ENCODE data around the gene KREMEN1.
A peak's percentile ranks its signal among the peaks of the same experiment; 100 is the strongest.

The KREMEN1 gene

GRCh38 chr22:29167032-29167911, 94.4 kb downstream of the KREMEN1 start:
- Histone ChIP-seq H3K4me3 (ENCODE audit: low read depth, low read length) (no peak overlapping the region), H3K9me3 (ENCODE audit: control insufficient read depth, insufficient read depth, low read length) (no peaks in the 10 kb centered on the region), H3K36me3 (ENCODE audit: control insufficient read depth, insufficient read depth, low read length) (no peaks in the 10 kb centered on the region), H3K27me3 (ENCODE audit: control insufficient read depth, insufficient read depth, low read length) (no peaks in the 10 kb centered on the region), H3K9ac (ENCODE audit: low read depth, low read length) (no peak overlapping the region), H3K4me1 (ENCODE audit: control insufficient read depth, insufficient read depth, low read length) (no peaks in the 10 kb centered on the region)

- no peak overlapping the region for H3K9ac ChIP-seq (ENCODE audit: low read depth, low read length)
- no peaks in the 10 kb centered on the region for H3K36me3 ChIP-seq (ENCODE audit: control insufficient read depth, insufficient read depth, low read length)
- no peak overlapping the region for H3K4me3 ChIP-seq (ENCODE audit: low read depth, low read length)
- H3K27me3 ChIP-seq (ENCODE audit: control insufficient read depth, insufficient read depth, low read length), result no peaks in the 10 kb centered on the region
- no peaks in the 10 kb centered on the region for H3K9me3 ChIP-seq (ENCODE audit: control insufficient read depth, insufficient read depth, low read length)
- H3K4me1 ChIP-seq (ENCODE audit: control insufficient read depth, insufficient read depth, low read length), result no peaks in the 10 kb centered on the region
Measured at GRCh38 chr22:29171721-29172120, 98.9 kb downstream of the KREMEN1 start.

GRCh38 chr22:29172216-29172615, 99.4 kb downstream of the KREMEN1 start:
- Histone ChIP-seq H3K4me3 (ENCODE audit: low read depth, low read length) (no peak overlapping the region), H3K9me3 (ENCODE audit: control insufficient read depth, insufficient read depth, low read length) (no peaks in the 10 kb centered on the region), H3K27me3 (ENCODE audit: control insufficient read depth, insufficient read depth, low read length) (no peaks in the 10 kb centered on the region), H3K36me3 (ENCODE audit: control insufficient read depth, insufficient read depth, low read length) (no peaks in the 10 kb centered on the region), H3K4me1 (ENCODE audit: control insufficient read depth, insufficient read depth, low read length) (no peaks in the 10 kb centered on the region), H3K9ac (ENCODE audit: low read depth, low read length) (no peak overlapping the region)

- H3K36me3 ChIP-seq (ENCODE audit: control insufficient read depth, insufficient read depth, low read length), result no peaks in the 10 kb centered on the region
- H3K27me3 ChIP-seq (ENCODE audit: control insufficient read depth, insufficient read depth, low read length), result no peaks in the 10 kb centered on the region
- no peaks in the 10 kb centered on the region for H3K4me1 ChIP-seq (ENCODE audit: control insufficient read depth, insufficient read depth, low read length)
Measured at GRCh38 chr22:29175312-29175835, 102.5 kb downstream of the KREMEN1 start.

GRCh38 chr22:29183971-29184848, 111.4 kb downstream of the KREMEN1 start:
- no peaks in the 10 kb centered on the region for H3K9me3 ChIP-seq (ENCODE audit: control insufficient read depth, insufficient read depth, low read length)
- no peaks in the 10 kb centered on the region for H3K27me3 ChIP-seq (ENCODE audit: control insufficient read depth, insufficient read depth, low read length)
- no peaks in the 10 kb centered on the region for H3K36me3 ChIP-seq (ENCODE audit: control insufficient read depth, insufficient read depth, low read length)
- peak overlapping the region; percentile 24 for H3K9ac ChIP-seq (ENCODE audit: low read depth, low read length)
- H3K4me1 ChIP-seq (ENCODE audit: control insufficient read depth, insufficient read depth, low read length), result peaks cover 5% of the 10 kb centered on the region
- no peak overlapping the region for H3K4me3 ChIP-seq (ENCODE audit: low read depth, low read length)

More at GRCh38 chr22:29175312-29175835, 102.5 kb downstream of the KREMEN1 start:
- Histone ChIP-seq H3K4me3 (ENCODE audit: low read depth, low read length) (no peak overlapping the region), H3K9ac (ENCODE audit: low read depth, low read length) (no peak overlapping the region), H3K9me3 (ENCODE audit: control insufficient read depth, insufficient read depth, low read length) (no peaks in the 10 kb centered on the region)

GRCh38 chr22:29184849-29185490, 112.1 kb downstream of the KREMEN1 start:
- Histone ChIP-seq H3K9me3 (ENCODE audit: control insufficient read depth, insufficient read depth, low read length) (no peaks in the 10 kb centered on the region), H3K4me3 (ENCODE audit: low read depth, low read length) (no peak overlapping the region), H3K9ac (ENCODE audit: low read depth, low read length) (peak overlapping the region; percentile 24), H3K4me1 (ENCODE audit: control insufficient read depth, insufficient read depth, low read length) (peaks cover 5% of the 10 kb centered on the region), H3K27me3 (ENCODE audit: control insufficient read depth, insufficient read depth, low read length) (no peaks in the 10 kb centered on the region), H3K36me3 (ENCODE audit: control insufficient read depth, insufficient read depth, low read length) (no peaks in the 10 kb centered on the region)

- Histone ChIP-seq H3K9me3 (ENCODE audit: control insufficient read depth, insufficient read depth, low read length) (no peaks in the 10 kb centered on the region), H3K4me3 (ENCODE audit: low read depth, low read length) (no peak overlapping the region), H3K9ac (ENCODE audit: low read depth, low read length) (no peak overlapping the region), H3K27me3 (ENCODE audit: control insufficient read depth, insufficient read depth, low read length) (no peaks in the 10 kb centered on the region), H3K36me3 (ENCODE audit: control insufficient read depth, insufficient read depth, low read length) (no peaks in the 10 kb centered on the region), H3K4me1 (ENCODE audit: control insufficient read depth, insufficient read depth, low read length) (peaks cover 5% of the 10 kb centered on the region)
Measured at GRCh38 chr22:29186302-29186701, 113.5 kb downstream of the KREMEN1 start.

- Histone ChIP-seq H3K9me3 (ENCODE audit: control insufficient read depth, insufficient read depth, low read length) (no peaks in the 10 kb centered on the region), H3K4me1 (ENCODE audit: control insufficient read depth, insufficient read depth, low read length) (peaks cover 5% of the 10 kb centered on the region), H3K9ac (ENCODE audit: low read depth, low read length) (no peak overlapping the region), H3K36me3 (ENCODE audit: control insufficient read depth, insufficient read depth, low read length) (no peaks in the 10 kb centered on the region), H3K27me3 (ENCODE audit: control insufficient read depth, insufficient read depth, low read length) (no peaks in the 10 kb centered on the region), H3K4me3 (ENCODE audit: low read depth, low read length) (no peak overlapping the region)
Measured at GRCh38 chr22:29187831-29188230, 115.0 kb downstream of the KREMEN1 start.

GRCh38 chr22:29190051-29190450, 117.2 kb downstream of the KREMEN1 start:
- Histone ChIP-seq H3K27me3 (ENCODE audit: control insufficient read depth, insufficient read depth, low read length) (no peaks in the 10 kb centered on the region), H3K9me3 (ENCODE audit: control insufficient read depth, insufficient read depth, low read length) (no peaks in the 10 kb centered on the region), H3K36me3 (ENCODE audit: control insufficient read depth, insufficient read depth, low read length) (no peaks in the 10 kb centered on the region), H3K4me1 (ENCODE audit: control insufficient read depth, insufficient read depth, low read length) (no peaks in the 10 kb centered on the region), H3K4me3 (ENCODE audit: low read depth, low read length) (no peak overlapping the region), H3K9ac (ENCODE audit: low read depth, low read length) (no peak overlapping the region)

GRCh38 chr22:29190918-29191317, 118.1 kb downstream of the KREMEN1 start:
- Histone ChIP-seq H3K4me3 (ENCODE audit: low read depth, low read length) (no peak overlapping the region), H3K9ac (ENCODE audit: low read depth, low read length) (no peak overlapping the region), H3K9me3 (ENCODE audit: control insufficient read depth, insufficient read depth, low read length) (no peaks in the 10 kb centered on the region), H3K4me1 (ENCODE audit: control insufficient read depth, insufficient read depth, low read length) (no peaks in the 10 kb centered on the region), H3K27me3 (ENCODE audit: control insufficient read depth, insufficient read depth, low read length) (no peaks in the 10 kb centered on the region), H3K36me3 (ENCODE audit: control insufficient read depth, insufficient read depth, low read length) (no peaks in the 10 kb centered on the region)

- no peak overlapping the region for H3K4me3 ChIP-seq (ENCODE audit: low read depth, low read length)
- no peaks in the 10 kb centered on the region for H3K4me1 ChIP-seq (ENCODE audit: control insufficient read depth, insufficient read depth, low read length)
- no peaks in the 10 kb centered on the region for H3K36me3 ChIP-seq (ENCODE audit: control insufficient read depth, insufficient read depth, low read length)
- no peaks in the 10 kb centered on the region for H3K9me3 ChIP-seq (ENCODE audit: control insufficient read depth, insufficient read depth, low read length)
- no peaks in the 10 kb centered on the region for H3K27me3 ChIP-seq (ENCODE audit: control insufficient read depth, insufficient read depth, low read length)
- no peak overlapping the region for H3K9ac ChIP-seq (ENCODE audit: low read depth, low read length)
Measured at GRCh38 chr22:29193021-29193420, 120.2 kb downstream of the KREMEN1 start.

Measured in iPS-15b (cell line).